K562 (cell line): ENCODE data around the gene NCAM2. TPM values are rescaled to one million over a fixed set of nuclear protein-coding genes. Genes with fewer than 3 reads are reported as not detected.

Experiments
- ATAC-seq: fragments of 200-7000 bp; cut with Tn5 transposase; 3 replicates; pipeline ENCODE4 v1.9.1; 2020; ENCODE audit warnings: moderate library complexity
- BruUV-seq: library from RNA; stranded (reverse); fragments of 400-500 nt; replicated peaks from 2 replicates; lab custom pipeline; 2021; lab: Mats Ljungman, UMichigan
- CTCF ChIA-PET: fragments of 300-600 bp; formaldehyde crosslinking; extraction: SDS; loops from one replicate; lab custom pipeline; 2021; ENCODE audit warnings: low intra/inter-chr PET ratio; lab: Yijun Ruan, JAX
- POLR2A ChIA-PET: fragments of 300-600, 350-650 bp; sonication (Branson Sonifier 250); formaldehyde crosslinking; extraction: SDS; loops from one replicate; lab custom pipeline; 2021; ENCODE audit warnings: antibody characterized with exemption, inconsistent platforms; lab: Yijun Ruan, JAX
- DNase-seq, 4 experiments: peaks; one replicate each; pipeline versions ENCODE4 v3.0.0 to v3.0.0-alpha.2; 2011 to 2018; ENCODE audit warnings: low spot score in 3 of 4, mixed read lengths in 3 of 4; ENCODE audit errors: extremely low read depth in 1 of 4
- FAIRE-seq: peaks from 2 replicates; lab custom pipeline; 2011; peaks lifted over from hg19 to GRCh38; lab: Jason Lieb, UNC
- H2AFZ ChIP-seq: 2 replicates; pipeline ENCODE4 v1.6.0; 2011; ENCODE audit warnings: low read depth, low read length, control low read depth, inconsistent platforms
- H3K27ac ChIP-seq: fragments of 200-600 bp; 3 replicates; pipeline ENCODE4 v1.8.0; 2011; ENCODE audit warnings: low read depth, mild to moderate bottlenecking, control low read depth, inconsistent platforms, low read length, moderate library complexity, mixed read lengths; ENCODE audit errors: extremely low read depth
- H3K27me3 ChIP-seq, 2 experiments: fragments of 300-600 bp in 1 of 2; 2 replicates in 1 of 2; 3 replicates in 1 of 2; pipeline versions ENCODE4 v1.6.0 to v1.8.0; 2011; ENCODE audit warnings: inconsistent platforms in 2 of 2, low read length in 2 of 2, mild to moderate bottlenecking in 1 of 2, mixed read lengths in 1 of 2, moderate library complexity in 1 of 2; ENCODE audit not compliant: control insufficient read depth in 2 of 2, insufficient read depth in 2 of 2
- H3K36me3 ChIP-seq: fragments of 300-600 bp; 3 replicates; pipeline ENCODE4 v1.8.0; 2011; ENCODE audit warnings: mild to moderate bottlenecking, low read length, inconsistent platforms; ENCODE audit not compliant: control insufficient read depth, insufficient read depth
- H3K4me1 ChIP-seq, 2 experiments: fragments of 200-600 bp in 1 of 2; replicated peaks in 1 of 2; 2 replicates in 1 of 2; 3 replicates in 1 of 2; pipeline versions ENCODE4 v1.5.1 to v1.8.0; 2011; ENCODE audit warnings: inconsistent platforms in 2 of 2, low read length in 2 of 2, mild to moderate bottlenecking in 1 of 2, mixed read lengths in 1 of 2, moderate library complexity in 1 of 2; ENCODE audit not compliant: control insufficient read depth in 2 of 2, insufficient read depth in 2 of 2
- H3K4me2 ChIP-seq: 2 replicates; pipeline ENCODE4 v1.6.1; 2011; ENCODE audit warnings: low read length, control low read depth, inconsistent platforms, mixed read lengths; ENCODE audit not compliant: insufficient read depth
- H3K4me3 ChIP-seq: fragments of 200-600 bp; sonication (generic), shearing (Covaris generic); 2 replicates; pipeline ENCODE4 v1.5.1; 2016; ENCODE audit warnings: control low read depth, inconsistent platforms
- H3K79me2 ChIP-seq: fragments of 200-600 bp; 3 replicates; pipeline ENCODE4 v1.8.0; 2011; ENCODE audit warnings: low read length, inconsistent platforms; ENCODE audit not compliant: control insufficient read depth, insufficient read depth
- H3K9ac ChIP-seq, 2 experiments: 2 replicates each; pipeline versions ENCODE4 v1.6.0 to v1.6.1; 2011; ENCODE audit warnings: low read depth in 2 of 2, low read length in 2 of 2, control low read depth in 1 of 2, inconsistent platforms in 1 of 2, mild to moderate bottlenecking in 1 of 2, mixed read lengths in 1 of 2; ENCODE audit not compliant: insufficient read depth in 1 of 2
- H3K9me1 ChIP-seq: one replicate; pipeline ENCODE4 v1.6.0; 2011; ENCODE audit warnings: inconsistent platforms, mild to moderate bottlenecking, low read length, moderate library complexity; ENCODE audit not compliant: control insufficient read depth, insufficient read depth
- H3K9me3 ChIP-seq: replicated peaks from 2 replicates; pipeline ENCODE4 v1.5.1; 2011; ENCODE audit warnings: low read depth, low read length, inconsistent platforms; ENCODE audit not compliant: control insufficient read depth, insufficient read depth
- H4K20me1 ChIP-seq: replicated peaks from 2 replicates; pipeline ENCODE4 v1.6.1; 2011; ENCODE audit warnings: low read length, inconsistent platforms, mixed read lengths; ENCODE audit not compliant: control insufficient read depth, insufficient read depth
- BRD4 ChIP-seq: fragments of 200-600 bp; sonication (generic); IDR thresholded peaks from 2 replicates; pipeline ENCODE4 v1.6.1; 2017; ENCODE audit warnings: inconsistent platforms
- ILK ChIP-seq: fragments of 450-650 bp; IDR thresholded peaks from 2 replicates; pipeline ENCODE4 v1.6.1; 2016; ENCODE audit warnings: missing genetic modification characterization, low read depth, mild to moderate bottlenecking, missing compliant biosample characterization, moderate library complexity, borderline replicate concordance
- NR4A1 ChIP-seq, 2 experiments: fragments of 250-450 bp in 1 of 2; fragments of 450-650 bp in 1 of 2; sonication (Bioruptor Pico) in 1 of 2; IDR thresholded peaks; 2 replicates each; pipeline versions ENCODE4 v1.4.0 to v1.6.1; 2016 to 2020; ENCODE audit warnings: mild to moderate bottlenecking in 2 of 2, missing compliant biosample characterization in 1 of 2, missing genetic modification characterization in 1 of 2, moderate library complexity in 1 of 2
- POLR2A ChIP-seq: fragments of 450-650 bp; conservative IDR thresholded peaks from 2 replicates; pipeline ENCODE4 v1.6.1; 2016
- ZNF311 ChIP-seq: fragments of 250-450 bp; sonication (Bioruptor Pico); IDR thresholded peaks from 2 replicates; pipeline ENCODE4 v1.4.0; 2020; ENCODE audit warnings: mild to moderate bottlenecking, moderate library complexity
- ZNF584 ChIP-seq: fragments of 200-800 bp; sonication (Bioruptor generic); IDR thresholded peaks from 2 replicates; pipeline ENCODE4 v1.6.1; 2016; ENCODE audit warnings: low read depth, mild to moderate bottlenecking, missing genetic modification characterization, missing compliant biosample characterization
- ZNF589 ChIP-seq: fragments of 200-800 bp; sonication (Bioruptor generic); IDR thresholded peaks from 2 replicates; pipeline ENCODE4 v1.6.1; 2016; ENCODE audit warnings: low read depth, missing genetic modification characterization, missing compliant biosample characterization
- ZNF668 ChIP-seq: fragments of 250-450 bp; sonication (Bioruptor Pico); IDR thresholded peaks from 2 replicates; pipeline ENCODE4 v1.8.0; 2022; ENCODE audit warnings: mild to moderate bottlenecking, inconsistent platforms
- WGBS: fragments of 100-300 bp; shearing (Covaris generic); methylation state at CpG from one replicate; pipeline ENCODE4 v1.1.6; 2016; ENCODE audit warnings: low coverage, mixed read lengths; ENCODE audit not compliant: insufficient coverage; ENCODE audit errors: missing lambda C conversion rate; 5-methylcytosine and 5-hydroxymethylcytosine counted together
- in situ Hi-C: fragments of 300-500 bp; cut with MboI; formaldehyde crosslinking; loops from 4 replicates; pipeline ENCODE4 v1.15.0; 2018; ENCODE audit warnings: inconsistent platforms, mixed read lengths
- intact Hi-C: fragments of 100-400 bp; cut with micrococcal nuclease; formaldehyde crosslinking; loops from 2 replicates; pipeline ENCODE4 v1.14.2; 2022
- polyA plus RNA-seq, 8 experiments: library from polyadenylated mRNA; depleted of rRNA in 4 of 8; stranded (reverse) in 5 of 8; unstranded in 3 of 8; fragments of >200 nt; fragmentation: Nextera tagmentation in 2 of 8; fragmentation: Illumina TruSeq in 1 of 8; extraction: Ambion mirVana in 2 of 8; extraction: Trizol in 1 of 8; gene quantifications; 2 replicates each; pipeline versions ENCODE4 v1.2.1 to v1.2.3, GENCODE V29; 2011 to 2014; ENCODE audit warnings: inconsistent platforms in 1 of 8, missing spikeins in 1 of 8
- total RNA-seq, 7 experiments: library from RNA; depleted of rRNA in 6 of 7; stranded (reverse); fragments of >200 nt in 6 of 7; fragmentation: Illumina TruSeq in 2 of 7; extraction: Trizol in 2 of 7; gene quantifications; 2 replicates each; pipeline versions ENCODE4 v1.2.1 to v1.2.3, GENCODE V29; 2011 to 2021; ENCODE audit warnings: low replicate concordance in 1 of 7
- TF ChIP-seq, protein P1 (sequence below): sonication (generic); formaldehyde crosslinking; IDR thresholded peaks from 2 replicates; pipeline ENCODE4 v1.8.1; 2023; ENCODE audit warnings: missing genetic modification reagents, mild to moderate bottlenecking, borderline replicate concordance
- TF ChIP-seq, protein P2 (sequence below): fragments of 250-450 bp; sonication (Bioruptor Pico); IDR thresholded peaks from 2 replicates; pipeline ENCODE4 v1.4.0; 2020; ENCODE audit warnings: mild to moderate bottlenecking, moderate library complexity, borderline replicate concordance
- TF ChIP-seq, protein P3 (sequence below): fragments of 450-650 bp; conservative IDR thresholded peaks from 2 replicates; pipeline ENCODE4 v1.6.1; 2016; ENCODE audit warnings: missing genetic modification characterization, low read depth, mild to moderate bottlenecking, missing compliant biosample characterization, moderate library complexity

Gene NCAM2
- total and polyA plus RNA-seq, 9 of the 15 experiments (the other 6 are each of a cell fraction or from before 2014, with no cell fraction given), result 14.0 to 58.2 (median 27.8) TPM

DNA sequence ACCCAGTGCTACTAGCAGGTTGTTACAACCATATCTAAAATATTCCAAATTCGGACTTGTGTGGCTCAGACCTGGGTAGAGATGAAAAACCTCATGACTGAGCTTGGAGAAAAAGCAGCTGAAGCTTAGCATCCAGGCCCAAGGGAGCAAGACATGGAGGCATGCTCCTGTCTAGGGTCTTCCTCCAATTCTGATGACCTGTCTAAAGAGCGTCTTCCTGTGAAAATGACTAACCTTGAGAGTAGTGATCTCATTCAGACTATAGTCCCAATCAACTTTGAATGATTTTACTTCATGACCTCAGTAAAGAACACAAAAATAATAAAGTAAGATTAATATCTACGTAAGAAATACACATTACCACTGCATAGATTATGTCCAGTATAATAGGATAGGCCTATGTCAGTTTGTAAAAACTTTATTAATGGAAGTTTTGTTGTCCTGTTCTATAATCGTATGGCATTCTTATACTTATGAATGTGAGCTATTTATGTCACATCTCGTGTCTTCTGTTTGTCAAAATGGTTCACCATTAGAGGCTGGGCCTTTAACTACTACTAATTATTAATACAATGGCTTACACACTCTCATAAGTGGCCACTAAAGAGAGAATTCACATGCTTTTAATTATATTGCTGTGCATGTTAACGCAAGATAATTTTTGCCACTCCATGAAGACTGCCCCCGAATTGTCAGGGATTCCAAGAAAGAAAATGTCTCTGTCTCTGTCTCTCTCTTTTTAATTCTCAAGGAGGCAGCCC lies 201.3 kb downstream of the NCAM2 start:
- peak in 1 of 4 experiments; percentile 50 for DNase-seq
- 1% methylated on average over 7 of the region's 7 CpGs for WGBS
- H3K4me1 ChIP-seq, result peaks cover 24 to 57% of the 10 kb centered on the region in 2 experiments
- no peak for FAIRE-seq
- CTCF ChIA-PET, result no interaction called here
- H2AFZ ChIP-seq, result peak overlapping the region; percentile 51; the same call in 1 of the 2 replicates
- no peaks in the 10 kb centered on the region for H4K20me1 ChIP-seq
- H3K9ac ChIP-seq, result peak overlapping the region; percentile 72 to 78; a peak in 3 of 4 replicates
- BruUV-seq, result TSS peak; percentile 88
- intact Hi-C loops (loop anchor here (2.0 to 5.0 kb wide), 2 partner anchors 37 to 53 kb away; no protein-coding TSS in a partner anchor), in situ Hi-C loops (no loop called here)
- peak overlapping the region; percentile 90 for H3K27ac ChIP-seq
- H3K4me2 ChIP-seq, result peak overlapping the region; percentile 80
- POLR2A ChIA-PET, result interaction anchor here (0.6 kb wide), 1 partner anchor 233 kb away, joined by 3 read pairs; no protein-coding TSS in a partner anchor
- peaks cover 18% of the 10 kb centered on the region; the same call in 2 of the 3 replicates for H3K36me3 ChIP-seq
- peak overlapping the region; percentile 1; the same call in 1 of the 2 replicates for H3K4me3 ChIP-seq
- no peaks in the 10 kb centered on the region for H3K27me3 ChIP-seq
- peak; percentile 31 for ATAC-seq
- H3K9me1 ChIP-seq, result no peaks in the 10 kb centered on the region
- peaks cover 99% of the 10 kb centered on the region for H3K79me2 ChIP-seq
- 0 out of 2 replicates have a peak, but pooled peaks cover 4% of the 10 kb centered on the region for H3K9me3 ChIP-seq
- TF ChIP-seq ZNF668 (CRISPR knock-in tag), result peak; percentile 72; the same call in 1 of the 2 replicates
- 0 out of 2 replicates have a peak, but pooled peaks have one; percentile 8 for TF ChIP-seq POLR2A
- no peak for TF ChIP-seq NR4A1 (CRISPR knock-in tag; IDR thresholded peaks at IDR 0.05)
- TF ChIP-seq NR4A1 (tag; IDR thresholded peaks at IDR 0.05), result peak; percentile 22; the same call in 1 of the 2 replicates
- TF ChIP-seq, protein P1, sequence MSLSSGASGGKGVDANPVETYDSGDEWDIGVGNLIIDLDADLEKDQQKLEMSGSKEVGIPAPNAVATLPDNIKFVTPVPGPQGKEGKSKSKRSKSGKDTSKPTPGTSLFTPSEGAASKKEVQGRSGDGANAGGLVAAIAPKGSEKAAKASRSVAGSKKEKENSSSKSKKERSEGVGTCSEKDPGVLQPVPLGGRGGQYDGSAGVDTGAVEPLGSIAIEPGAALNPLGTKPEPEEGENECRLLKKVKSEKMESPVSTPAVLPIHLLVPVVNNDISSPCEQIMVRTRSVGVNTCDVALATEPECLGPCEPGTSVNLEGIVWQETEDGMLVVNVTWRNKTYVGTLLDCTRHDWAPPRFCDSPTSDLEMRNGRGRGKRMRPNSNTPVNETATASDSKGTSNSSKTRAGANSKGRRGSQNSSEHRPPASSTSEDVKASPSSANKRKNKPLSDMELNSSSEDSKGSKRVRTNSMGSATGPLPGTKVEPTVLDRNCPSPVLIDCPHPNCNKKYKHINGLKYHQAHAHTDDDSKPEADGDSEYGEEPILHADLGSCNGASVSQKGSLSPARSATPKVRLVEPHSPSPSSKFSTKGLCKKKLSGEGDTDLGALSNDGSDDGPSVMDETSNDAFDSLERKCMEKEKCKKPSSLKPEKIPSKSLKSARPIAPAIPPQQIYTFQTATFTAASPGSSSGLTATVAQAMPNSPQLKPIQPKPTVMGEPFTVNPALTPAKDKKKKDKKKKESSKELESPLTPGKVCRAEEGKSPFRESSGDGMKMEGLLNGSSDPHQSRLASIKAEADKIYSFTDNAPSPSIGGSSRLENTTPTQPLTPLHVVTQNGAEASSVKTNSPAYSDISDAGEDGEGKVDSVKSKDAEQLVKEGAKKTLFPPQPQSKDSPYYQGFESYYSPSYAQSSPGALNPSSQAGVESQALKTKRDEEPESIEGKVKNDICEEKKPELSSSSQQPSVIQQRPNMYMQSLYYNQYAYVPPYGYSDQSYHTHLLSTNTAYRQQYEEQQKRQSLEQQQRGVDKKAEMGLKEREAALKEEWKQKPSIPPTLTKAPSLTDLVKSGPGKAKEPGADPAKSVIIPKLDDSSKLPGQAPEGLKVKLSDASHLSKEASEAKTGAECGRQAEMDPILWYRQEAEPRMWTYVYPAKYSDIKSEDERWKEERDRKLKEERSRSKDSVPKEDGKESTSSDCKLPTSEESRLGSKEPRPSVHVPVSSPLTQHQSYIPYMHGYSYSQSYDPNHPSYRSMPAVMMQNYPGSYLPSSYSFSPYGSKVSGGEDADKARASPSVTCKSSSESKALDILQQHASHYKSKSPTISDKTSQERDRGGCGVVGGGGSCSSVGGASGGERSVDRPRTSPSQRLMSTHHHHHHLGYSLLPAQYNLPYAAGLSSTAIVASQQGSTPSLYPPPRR, result no peak
- TF ChIP-seq ZNF311 (CRISPR knock-in tag), result 0 out of 2 replicates have a peak, but pooled peaks have one; percentile 17
- TF ChIP-seq, protein P2, sequence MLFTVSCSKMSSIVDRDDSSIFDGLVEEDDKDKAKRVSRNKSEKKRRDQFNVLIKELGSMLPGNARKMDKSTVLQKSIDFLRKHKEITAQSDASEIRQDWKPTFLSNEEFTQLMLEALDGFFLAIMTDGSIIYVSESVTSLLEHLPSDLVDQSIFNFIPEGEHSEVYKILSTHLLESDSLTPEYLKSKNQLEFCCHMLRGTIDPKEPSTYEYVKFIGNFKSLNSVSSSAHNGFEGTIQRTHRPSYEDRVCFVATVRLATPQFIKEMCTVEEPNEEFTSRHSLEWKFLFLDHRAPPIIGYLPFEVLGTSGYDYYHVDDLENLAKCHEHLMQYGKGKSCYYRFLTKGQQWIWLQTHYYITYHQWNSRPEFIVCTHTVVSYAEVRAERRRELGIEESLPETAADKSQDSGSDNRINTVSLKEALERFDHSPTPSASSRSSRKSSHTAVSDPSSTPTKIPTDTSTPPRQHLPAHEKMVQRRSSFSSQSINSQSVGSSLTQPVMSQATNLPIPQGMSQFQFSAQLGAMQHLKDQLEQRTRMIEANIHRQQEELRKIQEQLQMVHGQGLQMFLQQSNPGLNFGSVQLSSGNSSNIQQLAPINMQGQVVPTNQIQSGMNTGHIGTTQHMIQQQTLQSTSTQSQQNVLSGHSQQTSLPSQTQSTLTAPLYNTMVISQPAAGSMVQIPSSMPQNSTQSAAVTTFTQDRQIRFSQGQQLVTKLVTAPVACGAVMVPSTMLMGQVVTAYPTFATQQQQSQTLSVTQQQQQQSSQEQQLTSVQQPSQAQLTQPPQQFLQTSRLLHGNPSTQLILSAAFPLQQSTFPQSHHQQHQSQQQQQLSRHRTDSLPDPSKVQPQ (CRISPR knock-in tag), result no peak
- TF ChIP-seq BRD4, result 0 out of 2 replicates have a peak, but pooled peaks have one; percentile 50
- no peak for TF ChIP-seq ZNF584 (CRISPR knock-in tag)
- peak; percentile 45 for TF ChIP-seq ZNF589 (CRISPR knock-in tag)
- TF ChIP-seq ILK, result peak; percentile 43; the same call in 1 of the 2 replicates
- TF ChIP-seq, protein P3, sequence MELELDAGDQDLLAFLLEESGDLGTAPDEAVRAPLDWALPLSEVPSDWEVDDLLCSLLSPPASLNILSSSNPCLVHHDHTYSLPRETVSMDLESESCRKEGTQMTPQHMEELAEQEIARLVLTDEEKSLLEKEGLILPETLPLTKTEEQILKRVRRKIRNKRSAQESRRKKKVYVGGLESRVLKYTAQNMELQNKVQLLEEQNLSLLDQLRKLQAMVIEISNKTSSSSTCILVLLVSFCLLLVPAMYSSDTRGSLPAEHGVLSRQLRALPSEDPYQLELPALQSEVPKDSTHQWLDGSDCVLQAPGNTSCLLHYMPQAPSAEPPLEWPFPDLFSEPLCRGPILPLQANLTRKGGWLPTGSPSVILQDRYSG (tag), result no peak
